ENCODE data around the gene ANKRD10.

DNA sequence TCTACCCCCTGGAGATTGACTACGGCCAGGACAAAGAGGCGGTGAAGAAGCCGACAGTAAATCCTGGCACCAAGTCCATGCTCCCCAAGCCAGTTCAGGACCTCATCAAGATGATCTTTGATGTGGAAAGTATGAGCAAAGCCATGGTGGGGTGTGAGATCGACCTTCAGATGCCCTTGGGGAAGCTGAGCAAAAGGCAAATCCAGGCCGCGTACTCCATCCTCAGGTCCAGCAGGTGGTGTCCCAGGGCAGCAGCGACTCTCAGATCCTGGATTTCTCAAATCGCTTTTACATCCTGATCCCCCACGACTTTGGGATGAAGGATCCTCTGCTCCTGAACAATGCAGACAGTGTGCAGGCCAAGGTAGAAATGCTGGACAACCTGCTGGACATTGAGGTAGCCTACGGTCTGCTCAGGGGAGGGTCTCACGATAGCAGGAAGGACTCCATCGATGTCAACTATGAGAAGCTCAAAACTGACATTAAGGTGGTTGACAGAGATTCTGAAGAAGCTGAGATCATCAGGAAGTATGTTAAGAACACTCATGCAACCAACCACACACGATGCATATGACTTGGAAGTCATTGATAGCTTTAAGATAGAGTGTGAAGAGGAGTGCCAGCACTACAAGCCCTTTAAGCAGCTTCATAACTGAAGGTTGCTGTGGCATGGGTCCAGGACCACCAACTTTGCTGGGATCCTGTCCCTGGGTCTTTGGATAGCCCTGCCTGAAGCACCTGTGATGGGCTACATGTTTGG is 24.0 kb upstream of the ANKRD10 start:
- TF ChIP-seq SP1 (IDR thresholded peaks at IDR 0.05; ENCODE audit: low read depth, low read length) (no peak), SMC3 (IDR thresholded peaks at IDR 0.05; ENCODE audit: borderline replicate concordance, low read length) (no peak), MTA3 (IDR thresholded peaks at IDR 0.05; ENCODE audit: borderline replicate concordance, low read length) (no peak), RCOR1 (conservative IDR thresholded peaks at IDR 0.05; ENCODE audit: low read depth, low read length) (no peak)
